ENCODE measurements around the gene CAPZB. TPM values are rescaled to one million over a fixed set of nuclear protein-coding genes. Genes with fewer than 3 reads are reported as not detected.
"Not testable (repeated sequence)": the region's sequence is repeated elsewhere in the genome, so short reads cannot be mapped to it uniquely, and the experiment has no call there.

Gene CAPZB
- total RNA-seq, 1 donor from 2014 or later: 264 TPM

DNA sequence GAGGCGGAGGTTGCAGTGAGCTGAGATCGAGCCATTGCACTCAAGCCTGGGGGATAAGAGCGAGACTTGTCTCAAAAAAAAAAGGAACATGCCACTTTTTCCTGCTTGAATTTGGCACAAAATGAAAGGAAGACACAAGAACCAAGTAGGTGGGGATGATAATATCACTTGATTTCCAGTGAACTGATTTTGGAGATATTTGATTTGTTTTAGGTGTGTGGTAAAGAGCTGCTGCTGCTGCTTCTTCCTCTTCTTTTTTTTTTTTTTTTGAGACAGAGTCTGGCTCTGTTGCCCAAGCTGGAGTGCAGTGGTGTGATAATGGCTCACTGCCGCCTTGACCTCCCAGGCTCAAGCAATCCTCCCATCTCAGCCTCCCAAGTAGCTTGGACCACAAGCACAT lies 29.9 kb upstream of the CAPZB start:
- Mint-ChIP-seq H3K9me3 (no peaks in the 10 kb centered on the region), H3K4me3 (no peak overlapping the region), H3K27ac (no peak overlapping the region), H3K27me3 (no peaks in the 10 kb centered on the region), H3K4me1 (ENCODE audit: unreplicated experiment) (no peaks in the 10 kb centered on the region), H3K36me3 (no peaks in the 10 kb centered on the region)
- TF ChIP-seq, protein P1, sequence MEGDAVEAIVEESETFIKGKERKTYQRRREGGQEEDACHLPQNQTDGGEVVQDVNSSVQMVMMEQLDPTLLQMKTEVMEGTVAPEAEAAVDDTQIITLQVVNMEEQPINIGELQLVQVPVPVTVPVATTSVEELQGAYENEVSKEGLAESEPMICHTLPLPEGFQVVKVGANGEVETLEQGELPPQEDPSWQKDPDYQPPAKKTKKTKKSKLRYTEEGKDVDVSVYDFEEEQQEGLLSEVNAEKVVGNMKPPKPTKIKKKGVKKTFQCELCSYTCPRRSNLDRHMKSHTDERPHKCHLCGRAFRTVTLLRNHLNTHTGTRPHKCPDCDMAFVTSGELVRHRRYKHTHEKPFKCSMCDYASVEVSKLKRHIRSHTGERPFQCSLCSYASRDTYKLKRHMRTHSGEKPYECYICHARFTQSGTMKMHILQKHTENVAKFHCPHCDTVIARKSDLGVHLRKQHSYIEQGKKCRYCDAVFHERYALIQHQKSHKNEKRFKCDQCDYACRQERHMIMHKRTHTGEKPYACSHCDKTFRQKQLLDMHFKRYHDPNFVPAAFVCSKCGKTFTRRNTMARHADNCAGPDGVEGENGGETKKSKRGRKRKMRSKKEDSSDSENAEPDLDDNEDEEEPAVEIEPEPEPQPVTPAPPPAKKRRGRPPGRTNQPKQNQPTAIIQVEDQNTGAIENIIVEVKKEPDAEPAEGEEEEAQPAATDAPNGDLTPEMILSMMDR (conservative IDR thresholded peaks at IDR 0.05): no peak
- DNase-seq (ENCODE audit: extremely low spot score, unreplicated experiment): no peak

DNA sequence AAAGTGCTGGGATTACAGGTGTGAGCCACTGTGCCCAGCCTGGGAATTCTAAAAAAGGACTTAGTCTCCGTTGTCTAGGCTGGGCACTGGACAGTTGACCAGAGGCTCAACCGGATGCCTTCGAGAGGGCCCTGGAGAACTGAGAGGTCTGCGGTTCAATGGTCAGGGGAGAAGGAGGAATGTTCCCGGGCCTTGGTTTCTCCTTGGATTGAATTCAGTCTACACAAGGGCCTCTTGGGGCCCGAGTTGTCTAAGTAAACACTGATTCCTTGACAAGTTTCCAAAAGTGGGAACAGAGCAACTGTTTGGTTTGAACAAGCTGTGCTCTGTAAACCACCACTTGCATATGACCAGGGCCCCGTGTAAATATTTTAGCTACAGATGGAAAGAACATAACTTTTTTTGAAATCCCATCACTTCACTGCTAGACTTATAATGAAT lies 29.1 kb upstream of the CAPZB start:
- H3K4me1 Mint-ChIP-seq (ENCODE audit: unreplicated experiment): no peaks in the 10 kb centered on the region
- no peak overlapping the region for H3K27ac Mint-ChIP-seq
- TF ChIP-seq, protein P1 (conservative IDR thresholded peaks at IDR 0.05): no peak
- H3K36me3 Mint-ChIP-seq: no peaks in the 10 kb centered on the region
- no peak for DNase-seq (ENCODE audit: extremely low spot score, unreplicated experiment)
- no peak overlapping the region for H3K4me3 Mint-ChIP-seq
- H3K9me3 Mint-ChIP-seq: no peaks in the 10 kb centered on the region
- no peaks in the 10 kb centered on the region for H3K27me3 Mint-ChIP-seq

DNA sequence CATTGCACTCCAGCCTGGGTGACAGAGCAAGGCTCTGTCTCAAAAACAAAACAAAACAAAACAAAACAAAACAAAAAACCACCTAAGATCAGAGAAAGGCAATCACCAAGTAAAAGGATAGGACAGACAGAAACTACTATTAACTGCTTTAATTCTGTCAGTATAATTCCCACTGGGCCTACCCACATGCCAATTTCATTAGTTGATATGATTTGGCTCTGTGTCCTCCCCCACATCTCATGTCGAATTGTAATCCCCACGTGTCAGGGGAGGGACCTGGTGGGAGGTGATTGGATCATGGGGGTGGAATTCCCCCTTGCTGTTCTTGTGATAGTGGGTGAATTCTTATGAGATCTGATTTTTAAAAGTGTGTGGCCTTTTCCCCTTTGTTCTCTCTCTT lies 27.2 kb upstream of the CAPZB start:
- H3K4me3 Mint-ChIP-seq: no peak overlapping the region
- H3K36me3 Mint-ChIP-seq: no peaks in the 10 kb centered on the region
- H3K27me3 Mint-ChIP-seq: no peaks in the 10 kb centered on the region
- H3K9me3 Mint-ChIP-seq: no peaks in the 10 kb centered on the region
- no peak for DNase-seq (ENCODE audit: extremely low spot score, unreplicated experiment)
- TF ChIP-seq, protein P1 (conservative IDR thresholded peaks at IDR 0.05): no peak
- H3K4me1 Mint-ChIP-seq (ENCODE audit: unreplicated experiment): no peaks in the 10 kb centered on the region
- no peak overlapping the region for H3K27ac Mint-ChIP-seq

DNA sequence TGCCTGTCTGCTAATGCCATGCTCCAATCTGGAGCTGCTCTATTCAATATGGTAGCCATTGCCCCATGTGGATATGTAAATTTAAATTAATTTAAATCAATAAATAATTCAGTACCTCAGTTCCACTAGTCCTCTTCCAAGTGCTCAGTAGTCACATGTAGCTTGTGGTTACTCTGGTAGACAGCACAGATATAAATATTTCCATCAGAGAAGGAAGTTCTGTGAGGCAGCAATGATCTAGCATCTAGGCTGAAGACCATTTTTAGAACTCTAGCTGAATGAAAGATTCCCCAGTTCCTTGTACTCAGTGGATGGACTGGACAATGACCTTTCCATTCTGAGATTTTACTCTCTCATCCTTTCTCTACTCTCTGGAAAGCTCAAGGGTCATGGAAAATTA lies 25.8 kb upstream of the CAPZB start:
- Mint-ChIP-seq H3K27ac (no peak overlapping the region), H3K36me3 (no peaks in the 10 kb centered on the region), H3K9me3 (no peaks in the 10 kb centered on the region), H3K4me1 (ENCODE audit: unreplicated experiment) (no peaks in the 10 kb centered on the region), H3K27me3 (no peaks in the 10 kb centered on the region), H3K4me3 (no peak overlapping the region)
- TF ChIP-seq, protein P1 (conservative IDR thresholded peaks at IDR 0.05): no peak
- DNase-seq (ENCODE audit: extremely low spot score, unreplicated experiment): no peak

DNA sequence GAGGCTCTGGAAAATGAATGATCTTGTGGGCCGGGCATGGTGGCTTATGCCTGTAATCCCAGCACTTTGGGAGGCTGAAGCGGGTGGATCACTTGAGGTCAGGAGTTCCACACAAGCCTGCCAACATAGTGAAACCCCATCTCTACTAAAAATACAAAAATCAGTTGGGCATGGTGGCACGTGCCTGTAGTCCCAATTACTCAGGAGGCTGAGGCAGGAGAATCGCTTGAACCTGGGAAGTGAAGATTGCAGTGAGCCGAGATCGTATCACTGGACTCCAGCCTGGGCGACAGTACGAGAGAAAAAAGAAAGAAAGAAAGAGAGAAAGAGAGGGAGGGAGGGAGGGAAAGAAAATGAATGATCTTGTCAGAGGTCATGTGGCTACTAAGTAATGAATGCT lies 24.3 kb upstream of the CAPZB start:
- H3K4me1 Mint-ChIP-seq (ENCODE audit: unreplicated experiment); DNase-seq (ENCODE audit: extremely low spot score, unreplicated experiment); H3K9me3 Mint-ChIP-seq; H3K27me3 Mint-ChIP-seq; H3K36me3 Mint-ChIP-seq; H3K4me3 Mint-ChIP-seq; H3K27ac Mint-ChIP-seq: not testable (repeated sequence)

DNA sequence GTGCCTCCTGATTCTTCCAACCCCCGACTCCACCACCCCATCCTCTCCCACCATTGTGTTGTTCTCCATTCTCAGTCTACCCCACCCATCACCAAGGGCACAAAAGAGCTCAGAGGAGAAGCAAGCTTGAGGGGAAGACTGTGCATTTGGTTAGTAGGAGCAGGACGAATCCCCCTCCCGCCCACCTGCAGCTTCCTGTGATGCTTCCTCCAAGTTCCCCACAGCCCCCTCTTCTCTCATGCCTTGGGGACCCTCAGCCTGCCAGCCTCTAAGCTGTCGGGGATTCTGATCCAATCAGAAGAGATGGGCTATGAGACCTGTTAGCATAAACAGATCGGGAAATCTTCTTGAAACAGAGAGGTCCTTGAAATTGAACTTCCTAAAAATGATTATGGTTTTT lies 22.2 kb upstream of the CAPZB start:
- Mint-ChIP-seq H3K27me3 (peaks cover 1% of the 10 kb centered on the region), H3K4me3 (no peak overlapping the region), H3K9me3 (peaks cover 4% of the 10 kb centered on the region), H3K27ac (no peak overlapping the region), H3K4me1 (ENCODE audit: unreplicated experiment) (peaks cover 3% of the 10 kb centered on the region), H3K36me3 (no peaks in the 10 kb centered on the region)
- TF ChIP-seq, protein P1 (conservative IDR thresholded peaks at IDR 0.05): no peak
- no peak for DNase-seq (ENCODE audit: extremely low spot score, unreplicated experiment)
